Measurements from ENCODE around the gene ANKHD1.
"Not testable (repeated sequence)": the region's sequence is repeated elsewhere in the genome, so short reads cannot be mapped to it uniquely, and the experiment has no call there.

The ANKHD1 gene

DNA sequence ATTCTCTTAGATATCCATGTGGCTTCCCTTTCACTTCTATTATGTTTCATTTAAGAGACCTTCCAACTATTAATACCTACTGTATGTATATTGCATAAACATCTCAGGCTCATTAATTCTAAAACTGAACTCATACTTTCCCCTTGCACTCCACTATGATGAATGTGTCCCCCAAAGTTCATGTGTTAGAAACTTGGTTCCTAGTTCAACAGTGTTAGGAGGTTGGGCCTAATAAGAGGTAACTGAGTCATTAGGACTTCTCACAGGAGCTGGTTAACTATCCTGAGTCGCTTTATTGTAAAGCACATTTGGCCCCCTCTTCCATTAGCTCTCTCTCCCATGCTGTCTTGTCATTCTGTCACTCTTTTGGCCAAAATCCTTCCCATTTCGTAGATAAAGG is 22.0 kb downstream of the ANKHD1 start:
- POLR2A ChIA-PET = no interaction called here
- CTCF ChIA-PET = no interaction called here
- no peak overlapping the region for H3K27ac ChIP-seq (ENCODE audit: extremely low read depth, low read depth, low read length)
- TF ChIP-seq IKZF3 (tag by site-specific recombination; IDR thresholded peaks at IDR 0.05) (no peak), ZNF654 (tag by site-specific recombination; IDR thresholded peaks at IDR 0.05; ENCODE audit: low read depth) (no peak), BCL11A (tag by site-specific recombination; IDR thresholded peaks at IDR 0.05; ENCODE audit: low read depth) (no peak), ZNF629 (tag by site-specific recombination; IDR thresholded peaks at IDR 0.05) (no peak), ZNF792 (tag by site-specific recombination; IDR thresholded peaks at IDR 0.05) (no peak)
- TF ChIP-seq, protein P1, sequence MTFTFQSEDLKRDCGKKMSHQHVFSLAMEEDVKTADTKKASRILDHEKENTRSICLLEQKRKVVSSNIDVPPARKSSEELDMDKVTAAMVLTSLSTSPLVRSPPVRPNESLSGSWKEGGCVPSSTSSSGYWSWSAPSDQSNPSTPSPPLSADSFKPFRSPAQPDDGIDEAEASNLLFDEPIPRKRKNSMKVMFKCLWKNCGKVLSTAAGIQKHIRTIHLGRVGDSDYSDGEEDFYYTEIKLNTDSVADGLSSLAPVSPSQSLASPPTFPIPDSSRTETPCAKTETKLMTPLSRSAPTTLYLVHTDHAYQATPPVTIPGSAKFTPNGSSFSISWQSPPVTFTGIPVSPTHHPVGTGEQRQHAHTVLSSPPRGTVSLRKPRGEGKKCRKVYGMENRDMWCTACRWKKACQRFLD (tag by site-specific recombination; IDR thresholded peaks at IDR 0.05) = no peak
- no peaks in the 10 kb centered on the region for H3K9me3 ChIP-seq (ENCODE audit: control insufficient read depth, insufficient read depth, low read depth, low read length)
- H3K36me3 ChIP-seq (ENCODE audit: control insufficient read depth in 2 of 2, insufficient read depth in 1 of 2, low read length in 2 of 2) = peaks cover 0 to 4% of the 10 kb centered on the region in 2 experiments; a peak in 1 of 3 replicates
- H3K4me1 ChIP-seq (ENCODE audit: control insufficient read depth, insufficient read depth, low read length) = peaks cover 3% of the 10 kb centered on the region; the same call in 1 of the 2 replicates
- H3K4me3 ChIP-seq (ENCODE audit: low read depth, low read length) = no peak overlapping the region

DNA sequence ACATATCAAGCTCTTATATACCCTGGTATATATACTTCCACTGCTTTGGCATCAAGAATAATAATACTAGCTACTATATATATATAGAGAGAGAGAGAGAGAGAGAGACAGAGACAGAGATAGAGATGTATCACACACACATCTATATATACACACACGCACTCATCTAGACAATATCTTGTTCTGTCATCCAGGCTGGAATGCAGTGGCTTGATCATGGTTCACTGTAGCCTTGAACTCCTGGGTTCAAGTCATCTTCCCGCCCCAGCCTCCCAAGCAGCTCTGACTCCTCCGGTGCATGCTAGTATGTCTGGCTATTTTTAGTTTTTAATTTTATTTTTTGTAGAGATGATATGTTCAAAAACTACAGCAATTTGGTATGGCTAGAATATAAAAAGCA is 22.5 kb downstream of the ANKHD1 start:
- TF ChIP-seq, protein P2, sequence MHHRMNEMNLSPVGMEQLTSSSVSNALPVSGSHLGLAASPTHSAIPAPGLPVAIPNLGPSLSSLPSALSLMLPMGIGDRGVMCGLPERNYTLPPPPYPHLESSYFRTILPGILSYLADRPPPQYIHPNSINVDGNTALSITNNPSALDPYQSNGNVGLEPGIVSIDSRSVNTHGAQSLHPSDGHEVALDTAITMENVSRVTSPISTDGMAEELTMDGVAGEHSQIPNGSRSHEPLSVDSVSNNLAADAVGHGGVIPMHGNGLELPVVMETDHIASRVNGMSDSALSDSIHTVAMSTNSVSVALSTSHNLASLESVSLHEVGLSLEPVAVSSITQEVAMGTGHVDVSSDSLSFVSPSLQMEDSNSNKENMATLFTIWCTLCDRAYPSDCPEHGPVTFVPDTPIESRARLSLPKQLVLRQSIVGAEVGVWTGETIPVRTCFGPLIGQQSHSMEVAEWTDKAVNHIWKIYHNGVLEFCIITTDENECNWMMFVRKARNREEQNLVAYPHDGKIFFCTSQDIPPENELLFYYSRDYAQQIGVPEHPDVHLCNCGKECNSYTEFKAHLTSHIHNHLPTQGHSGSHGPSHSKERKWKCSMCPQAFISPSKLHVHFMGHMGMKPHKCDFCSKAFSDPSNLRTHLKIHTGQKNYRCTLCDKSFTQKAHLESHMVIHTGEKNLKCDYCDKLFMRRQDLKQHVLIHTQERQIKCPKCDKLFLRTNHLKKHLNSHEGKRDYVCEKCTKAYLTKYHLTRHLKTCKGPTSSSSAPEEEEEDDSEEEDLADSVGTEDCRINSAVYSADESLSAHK (tag by site-specific recombination; IDR thresholded peaks at IDR 0.05) = no peak
- ChIA-PET POLR2A (no interaction called here), CTCF (interaction anchor here (1.6 kb wide), 1 partner anchor 211 kb away, joined by 3 read pairs; no protein-coding TSS in a partner anchor)
- H3K9me3 ChIP-seq (ENCODE audit: control insufficient read depth, insufficient read depth, low read depth, low read length) = no peaks in the 10 kb centered on the region
- no peak overlapping the region for H3K4me3 ChIP-seq (ENCODE audit: low read depth, low read length)
- peaks cover 0 to 4% of the 10 kb centered on the region in 2 experiments; a peak in 1 of 3 replicates for H3K36me3 ChIP-seq (ENCODE audit: control insufficient read depth in 2 of 2, insufficient read depth in 1 of 2, low read length in 2 of 2)
- H3K27ac ChIP-seq (ENCODE audit: extremely low read depth, low read depth, low read length) = no peak overlapping the region
- H3K4me1 ChIP-seq (ENCODE audit: control insufficient read depth, insufficient read depth, low read length) = peaks cover 3% of the 10 kb centered on the region; the same call in 1 of the 2 replicates

DNA sequence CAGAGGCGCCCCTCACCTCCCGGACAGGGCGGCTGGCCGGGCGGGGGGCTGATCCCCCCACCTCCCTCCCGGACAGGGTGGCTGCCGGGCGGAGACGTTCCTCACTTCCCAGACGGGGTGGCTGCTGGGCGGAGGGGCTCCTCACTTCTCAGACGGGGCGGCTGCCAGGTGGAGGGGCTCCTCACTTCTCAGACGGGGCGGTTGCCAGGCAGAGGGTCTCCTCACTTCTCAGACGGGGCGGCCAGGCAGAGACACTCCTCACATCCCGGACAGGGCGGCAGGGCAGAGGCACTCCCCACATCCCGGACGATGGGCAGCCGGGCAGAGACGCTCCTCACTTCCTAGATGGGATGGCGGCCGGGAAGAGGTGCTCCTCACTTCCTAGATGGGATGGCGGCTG is 26.1 kb downstream of the ANKHD1 start:
- H3K36me3 ChIP-seq (ENCODE audit: control insufficient read depth in 2 of 2, insufficient read depth in 1 of 2, low read length in 2 of 2); POLR2A ChIA-PET; H3K4me3 ChIP-seq (ENCODE audit: low read depth, low read length); CTCF ChIA-PET; H3K4me1 ChIP-seq (ENCODE audit: control insufficient read depth, insufficient read depth, low read length); H3K9me3 ChIP-seq (ENCODE audit: control insufficient read depth, insufficient read depth, low read depth, low read length); H3K27ac ChIP-seq (ENCODE audit: extremely low read depth, low read depth, low read length): not testable (repeated sequence)

DNA sequence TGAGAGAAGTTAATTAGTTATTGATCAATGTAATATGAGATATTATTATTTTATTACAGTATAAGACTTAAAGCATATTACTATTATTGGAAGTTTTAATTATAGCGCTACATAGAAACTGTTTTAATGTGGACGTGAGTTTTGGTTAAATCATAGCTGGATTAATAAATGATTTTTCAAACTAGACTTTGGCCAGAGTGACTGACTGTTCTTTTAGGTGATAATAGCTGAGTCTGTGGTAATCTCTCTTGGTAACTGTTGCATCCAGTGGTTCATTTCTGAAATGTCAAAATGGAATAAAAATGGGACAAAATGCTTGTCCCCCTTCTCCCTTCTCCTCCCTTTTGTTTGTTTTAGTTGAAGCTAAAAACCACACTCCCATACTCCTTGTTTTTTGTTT is 28.1 kb downstream of the ANKHD1 start:
- Histone ChIP-seq H3K9me3 (ENCODE audit: control insufficient read depth, insufficient read depth, low read depth, low read length) (no peaks in the 10 kb centered on the region), H3K4me3 (ENCODE audit: low read depth, low read length) (no peak overlapping the region), H3K27ac (ENCODE audit: extremely low read depth, low read depth, low read length) (no peak overlapping the region), H3K4me1 (ENCODE audit: control insufficient read depth, insufficient read depth, low read length) (no peaks in the 10 kb centered on the region), H3K36me3 (ENCODE audit: control insufficient read depth in 2 of 2, insufficient read depth in 1 of 2, low read length in 2 of 2) (peaks cover 0 to 4% of the 10 kb centered on the region in 2 experiments; a peak in 1 of 3 replicates)
- POLR2A ChIA-PET = interaction anchor here (1.4 kb wide), 1 partner anchor 10 kb away, joined by 3 read pairs; no protein-coding TSS in a partner anchor
- TF ChIP-seq, protein P3, sequence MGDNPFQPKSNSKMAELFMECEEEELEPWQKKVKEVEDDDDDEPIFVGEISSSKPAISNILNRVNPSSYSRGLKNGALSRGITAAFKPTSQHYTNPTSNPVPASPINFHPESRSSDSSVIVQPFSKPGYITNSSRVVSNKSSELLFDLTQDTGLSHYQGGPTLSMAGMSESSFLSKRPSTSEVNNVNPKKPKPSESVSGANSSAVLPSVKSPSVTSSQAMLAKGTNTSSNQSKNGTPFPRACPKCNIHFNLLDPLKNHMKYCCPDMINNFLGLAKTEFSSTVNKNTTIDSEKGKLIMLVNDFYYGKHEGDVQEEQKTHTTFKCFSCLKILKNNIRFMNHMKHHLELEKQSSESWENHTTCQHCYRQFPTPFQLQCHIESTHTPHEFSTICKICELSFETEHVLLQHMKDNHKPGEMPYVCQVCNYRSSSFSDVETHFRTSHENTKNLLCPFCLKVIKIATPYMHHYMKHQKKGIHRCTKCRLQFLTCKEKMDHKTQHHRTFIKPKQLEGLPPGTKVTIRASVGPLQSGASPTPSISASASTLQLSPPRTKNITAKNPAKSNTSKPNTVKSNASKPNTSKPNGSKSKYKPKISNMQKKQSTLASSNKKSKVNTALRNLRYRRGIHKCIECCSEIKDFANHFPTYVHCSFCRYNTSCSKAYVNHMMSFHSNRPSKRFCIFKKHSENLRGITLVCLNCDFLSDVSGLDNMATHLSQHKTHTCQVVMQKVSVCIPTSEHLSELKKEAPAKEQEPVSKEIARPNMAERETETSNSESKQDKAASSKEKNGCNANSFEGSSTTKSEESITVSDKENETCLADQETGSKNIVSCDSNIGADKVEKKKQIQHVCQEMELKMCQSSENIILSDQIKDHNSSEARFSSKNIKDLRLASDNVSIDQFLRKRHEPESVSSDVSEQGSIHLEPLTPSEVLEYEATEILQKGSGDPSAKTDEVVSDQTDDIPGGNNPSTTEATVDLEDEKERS (tag by site-specific recombination; IDR thresholded peaks at IDR 0.05) = no peak
- TF ChIP-seq, protein P4, sequence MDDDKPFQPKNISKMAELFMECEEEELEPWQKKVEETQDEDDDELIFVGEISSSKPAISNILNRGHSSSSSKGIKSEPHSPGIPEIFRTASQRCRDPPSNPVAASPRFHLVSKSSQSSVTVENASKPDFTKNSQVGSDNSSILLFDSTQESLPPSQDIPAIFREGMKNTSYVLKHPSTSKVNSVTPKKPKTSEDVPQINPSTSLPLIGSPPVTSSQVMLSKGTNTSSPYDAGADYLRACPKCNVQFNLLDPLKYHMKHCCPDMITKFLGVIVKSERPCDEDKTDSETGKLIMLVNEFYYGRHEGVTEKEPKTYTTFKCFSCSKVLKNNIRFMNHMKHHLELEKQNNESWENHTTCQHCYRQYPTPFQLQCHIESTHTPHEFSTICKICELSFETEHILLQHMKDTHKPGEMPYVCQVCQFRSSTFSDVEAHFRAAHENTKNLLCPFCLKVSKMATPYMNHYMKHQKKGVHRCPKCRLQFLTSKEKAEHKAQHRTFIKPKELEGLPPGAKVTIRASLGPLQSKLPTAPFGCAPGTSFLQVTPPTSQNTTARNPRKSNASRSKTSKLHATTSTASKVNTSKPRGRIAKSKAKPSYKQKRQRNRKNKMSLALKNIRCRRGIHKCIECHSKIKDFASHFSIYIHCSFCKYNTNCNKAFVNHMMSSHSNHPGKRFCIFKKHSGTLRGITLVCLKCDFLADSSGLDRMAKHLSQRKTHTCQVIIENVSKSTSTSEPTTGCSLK (tag by site-specific recombination; IDR thresholded peaks at IDR 0.05) = no peak
- TF ChIP-seq ZFP41 (tag by site-specific recombination; IDR thresholded peaks at IDR 0.05; ENCODE audit: borderline replicate concordance) = no peak
- no peak for TF ChIP-seq ZFP37 (tag by site-specific recombination; IDR thresholded peaks at IDR 0.05)
- TF ChIP-seq ZNF830 (tag by site-specific recombination; IDR thresholded peaks at IDR 0.05; ENCODE audit: low read depth) = no peak
- TF ChIP-seq ZNF426 (tag by site-specific recombination; IDR thresholded peaks at IDR 0.05) = no peak
- TF ChIP-seq SCRT2 (tag by site-specific recombination; IDR thresholded peaks at IDR 0.05) = peak; percentile 48; the same call in 1 of the 2 replicates
- TF ChIP-seq, protein P5, sequence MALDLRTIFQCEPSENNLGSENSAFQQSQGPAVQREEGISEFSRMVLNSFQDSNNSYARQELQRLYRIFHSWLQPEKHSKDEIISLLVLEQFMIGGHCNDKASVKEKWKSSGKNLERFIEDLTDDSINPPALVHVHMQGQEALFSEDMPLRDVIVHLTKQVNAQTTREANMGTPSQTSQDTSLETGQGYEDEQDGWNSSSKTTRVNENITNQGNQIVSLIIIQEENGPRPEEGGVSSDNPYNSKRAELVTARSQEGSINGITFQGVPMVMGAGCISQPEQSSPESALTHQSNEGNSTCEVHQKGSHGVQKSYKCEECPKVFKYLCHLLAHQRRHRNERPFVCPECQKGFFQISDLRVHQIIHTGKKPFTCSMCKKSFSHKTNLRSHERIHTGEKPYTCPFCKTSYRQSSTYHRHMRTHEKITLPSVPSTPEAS (tag by site-specific recombination; IDR thresholded peaks at IDR 0.05) = no peak
- TF ChIP-seq ZNF146 (tag by site-specific recombination; IDR thresholded peaks at IDR 0.05) = no peak
- CTCF ChIA-PET = interaction anchor here (0.7 to 1.1 kb wide), 3 partner anchors 10 to 56 kb away, joined by 3 to 4 read pairs (median 3); no protein-coding TSS in a partner anchor

All from HEK293 (cell line).